Measurements from ENCODE around the gene HPRT1.

GRCh38 chrX:134478374-134478773 lies 18.4 kb downstream of the HPRT1 start:
- no peak for TF ChIP-seq CTCF (IDR thresholded peaks at IDR 0.05 in 8 of 11, conservative IDR thresholded peaks at IDR 0.05 in 3 of 11)
- no peak for TF ChIP-seq POLR2A (IDR thresholded peaks at IDR 0.05)
- no peak for TF ChIP-seq POLR2AphosphoS5 (IDR thresholded peaks at IDR 0.05)
